ENCODE data around the gene SARDH.

Gene SARDH

GRCh38 chr9:133701321-133701980, 36.7 kb downstream of the SARDH start:
- peak; percentile 38 for DNase-seq

GRCh38 chr9:133700819-133701320, 37.3 kb downstream of the SARDH start:
- DNase-seq: no peak

GRCh38 chr9:133699546-133699945, 38.6 kb downstream of the SARDH start:
- no peak for DNase-seq

GRCh38 chr9:133696071-133696472, 42.1 kb downstream of the SARDH start:
- no peak for DNase-seq

GRCh38 chr9:133694686-133695085, 43.5 kb downstream of the SARDH start:
- DNase-seq: no peak

GRCh38 chr9:133693703-133694529, 44.2 kb downstream of the SARDH start:
- no peak for DNase-seq

GRCh38 chr9:133693116-133693515, 45.0 kb downstream of the SARDH start:
- no peak for DNase-seq

- no peak for DNase-seq
These were observed 45.7 kb downstream of the SARDH start for GRCh38 chr9:133692364-133692985.

GRCh38 chr9:133691626-133692363, 46.4 kb downstream of the SARDH start:
- DNase-seq: no peak

- no peak for DNase-seq
These were observed 47.0 kb downstream of the SARDH start for GRCh38 chr9:133691191-133691590.

GRCh38 chr9:133690081-133690561, 48.0 kb downstream of the SARDH start:
- no peak for DNase-seq

- DNase-seq: no peak
These were observed 48.9 kb downstream of the SARDH start for GRCh38 chr9:133689151-133689763.

- no peak for DNase-seq
These were observed 50.0 kb downstream of the SARDH start for GRCh38 chr9:133687856-133688761.

- DNase-seq: no peak
These were observed 51.2 kb downstream of the SARDH start for GRCh38 chr9:133686642-133687575.

GRCh38 chr9:133685653-133686609, 52.2 kb downstream of the SARDH start:
- no peak for DNase-seq

GRCh38 chr9:133684936-133685361, 53.2 kb downstream of the SARDH start:
- DNase-seq: no peak

- DNase-seq: no peak
These were observed 53.8 kb downstream of the SARDH start for GRCh38 chr9:133684121-133684935.

- DNase-seq: peak; percentile 48
These were observed 54.5 kb downstream of the SARDH start for GRCh38 chr9:133683586-133684120.

All from activated CD4-positive, alpha-beta T cell treated with anti-CD3 and anti-CD28 coated beads for 1 hour (primary cell).